GM23338 (cell line): ENCODE measurements around the gene PSEN2. TPM values are rescaled to one million over a fixed set of nuclear protein-coding genes. Genes with fewer than 3 reads are reported as not detected.

Experiments
- ATAC-seq: fragments of 200-7000 bp; cut with Tn5 transposase; 3 replicates; pipeline ENCODE4 v1.9.1; 2020
- DNase-seq: peaks from one replicate; pipeline ENCODE4 v3.0.0-alpha.2; 2015; ENCODE audit warnings: low spot score
- H2AFZ ChIP-seq: fragments of 200-600 bp; sonication (generic); 2 replicates; pipeline ENCODE4 v1.8.0; 2016; ENCODE audit warnings: antibody characterized with exemption, mild to moderate bottlenecking, moderate library complexity
- H3F3A ChIP-seq: fragments of 200-600 bp; sonication (generic); replicated peaks from 2 replicates; pipeline ENCODE4 v1.8.0; 2017; ENCODE audit warnings: antibody characterized with exemption, mixed run types, low read depth
- H3K27ac ChIP-seq: fragments of 200-600 bp; sonication (generic); 2 replicates; pipeline ENCODE4 v1.6.1; 2016; ENCODE audit warnings: low read depth
- H3K27me3 ChIP-seq: fragments of 200-600 bp; sonication (generic); 2 replicates; pipeline ENCODE4 v1.8.0; 2016; ENCODE audit warnings: mild to moderate bottlenecking, mixed run types, moderate library complexity; ENCODE audit not compliant: insufficient read depth
- H3K36me3 ChIP-seq: fragments of 200-600 bp; sonication (generic); 2 replicates; pipeline ENCODE4 v1.8.0; 2016; ENCODE audit warnings: mild to moderate bottlenecking; ENCODE audit not compliant: insufficient read depth
- H3K4me1 ChIP-seq: fragments of 200-600 bp; sonication (generic); 2 replicates; pipeline ENCODE4 v1.8.0; 2016; ENCODE audit warnings: mild to moderate bottlenecking, moderate library complexity; ENCODE audit not compliant: insufficient read depth
- H3K4me2 ChIP-seq: fragments of 200-600 bp; sonication (generic); 2 replicates; pipeline ENCODE4 v1.7.1; 2017; ENCODE audit warnings: mixed run types
- H3K4me3 ChIP-seq: fragments of 200-600 bp; sonication (generic); 2 replicates; pipeline ENCODE4 v1.6.1; 2016; ENCODE audit warnings: mixed run types
- H3K79me2 ChIP-seq: fragments of 200-600 bp; sonication (generic); replicated peaks from 2 replicates; pipeline ENCODE4 v1.8.0; 2017; ENCODE audit warnings: mild to moderate bottlenecking; ENCODE audit not compliant: insufficient read depth
- H3K9me2 ChIP-seq: fragments of 200-600 bp; sonication (generic); 2 replicates; pipeline ENCODE4 v1.8.0; 2017; ENCODE audit not compliant: insufficient read depth
- H4K20me1 ChIP-seq: fragments of 200-600 bp; sonication (generic); replicated peaks from 2 replicates; pipeline ENCODE4 v1.8.0; 2017; ENCODE audit warnings: mild to moderate bottlenecking; ENCODE audit not compliant: insufficient read depth
- H3K27ac Mint-ChIP-seq: 2 replicates; pipeline ENCODE4 v1.8.0; 2020; ENCODE audit warnings: inconsistent platforms, mild to moderate bottlenecking, moderate library complexity, mixed read lengths
- H3K27me3 Mint-ChIP-seq: 3 replicates; pipeline ENCODE4 v1.8.0; 2022; ENCODE audit warnings: low read depth, mild to moderate bottlenecking, moderate library complexity, mixed read lengths, inconsistent platforms; ENCODE audit not compliant: insufficient read depth, poor library complexity
- H3K36me3 Mint-ChIP-seq: 3 replicates; pipeline ENCODE4 v1.8.0; 2021; ENCODE audit warnings: low read depth, mild to moderate bottlenecking, inconsistent platforms, moderate library complexity, mixed read lengths
- H3K4me1 Mint-ChIP-seq: 3 replicates; pipeline ENCODE4 v1.8.0; 2020; ENCODE audit warnings: mild to moderate bottlenecking, inconsistent platforms, mixed read lengths
- H3K4me3 Mint-ChIP-seq: 3 replicates; pipeline ENCODE4 v1.8.0; 2021; ENCODE audit warnings: moderate library complexity, mild to moderate bottlenecking, inconsistent platforms, mixed read lengths
- H3K9me3 Mint-ChIP-seq: 3 replicates; pipeline ENCODE4 v1.8.0; 2020; ENCODE audit warnings: moderate library complexity, mild to moderate bottlenecking, inconsistent platforms, mixed read lengths
- CREB1 ChIP-seq: fragments of 250-450 bp; sonication (Bioruptor Pico); IDR thresholded peaks from 2 replicates; pipeline ENCODE4 v1.5.0; 2020; ENCODE audit warnings: low read depth, mild to moderate bottlenecking, moderate library complexity
- EZH2phosphoT487 ChIP-seq: fragments of 200-600 bp; sonication (generic); IDR thresholded peaks from one replicate; pipeline ENCODE4 v1.8.1; 2018; ENCODE audit warnings: antibody characterized with exemption; ENCODE audit not compliant: unreplicated experiment
- JUNB ChIP-seq: IDR thresholded peaks from one replicate; pipeline ENCODE4 v1.6.1; 2016; ENCODE audit warnings: antibody characterized with exemption; ENCODE audit not compliant: unreplicated experiment
- POLR2AphosphoS5 ChIP-seq: IDR thresholded peaks from 2 replicates; pipeline ENCODE4 v1.6.1; 2016; ENCODE audit warnings: antibody characterized with exemption, low read depth
- STAT1 ChIP-seq: IDR thresholded peaks from one replicate; pipeline ENCODE4 v1.6.1; 2016; ENCODE audit warnings: antibody characterized with exemption; ENCODE audit not compliant: unreplicated experiment
- ZNF114 ChIP-seq: fragments of 250-450 bp; sonication (Bioruptor Pico); IDR thresholded peaks from 2 replicates; pipeline ENCODE4 v1.5.0; 2020; ENCODE audit warnings: mild to moderate bottlenecking, moderate library complexity
- ZNF331 ChIP-seq: fragments of 250-450 bp; sonication (Bioruptor Pico); IDR thresholded peaks from 2 replicates; pipeline ENCODE4 v1.5.0; 2020; ENCODE audit warnings: low read depth, mild to moderate bottlenecking, moderate library complexity
- long read RNA-seq: library from polyadenylated mRNA; unstranded; transcript quantifications from one replicate; pipeline ENCODE4 v2.0.0, GENCODE V29; 2020; ENCODE audit not compliant: unreplicated experiment
- polyA plus RNA-seq: library from polyadenylated mRNA; unstranded; fragments of >200 nt; fragmentation: Nextera tagmentation; extraction: Ambion mirVana; gene quantifications from 2 replicates; pipeline ENCODE4 v1.2.1, GENCODE V29; 2016
- total RNA-seq: library from RNA; depleted of rRNA; stranded (reverse); fragments of >200 nt; shearing (Covaris generic); gene quantifications from 2 replicates; pipeline ENCODE4 v1.2.3, GENCODE V29; 2014; rRNA removed
- TF ChIP-seq, protein P1 (sequence below): IDR thresholded peaks from one replicate; pipeline ENCODE4 v1.6.1; 2018; ENCODE audit warnings: antibody characterized with exemption; ENCODE audit not compliant: unreplicated experiment
- TF ChIP-seq, protein P2 (sequence below), 2 experiments: fragments of 200-600 bp in 1 of 2; sonication (generic) in 1 of 2; conservative IDR thresholded peaks; 2 replicates each; pipeline versions ENCODE4 v1.5.1 to v1.6.1; 2016 to 2017; ENCODE audit warnings: antibody characterized with exemption in 2 of 2, low read depth in 2 of 2, mild to moderate bottlenecking in 2 of 2, moderate library complexity in 1 of 2

Gene PSEN2
- 16.0 and 22.1 TPM in 2 replicates for total RNA-seq
- polyA plus RNA-seq = 9.6 and 10.0 TPM in 2 replicates
- long read RNA-seq, transcript PSEN2-202 (13 exons, 2,306 nt) = major isoform, 6 of 20 reads
- long read RNA-seq, partial matches to known transcripts = 6 of 20 reads
- long read RNA-seq, other reads (novel, unspliced or antisense) = 5 of 20 reads

DNA sequence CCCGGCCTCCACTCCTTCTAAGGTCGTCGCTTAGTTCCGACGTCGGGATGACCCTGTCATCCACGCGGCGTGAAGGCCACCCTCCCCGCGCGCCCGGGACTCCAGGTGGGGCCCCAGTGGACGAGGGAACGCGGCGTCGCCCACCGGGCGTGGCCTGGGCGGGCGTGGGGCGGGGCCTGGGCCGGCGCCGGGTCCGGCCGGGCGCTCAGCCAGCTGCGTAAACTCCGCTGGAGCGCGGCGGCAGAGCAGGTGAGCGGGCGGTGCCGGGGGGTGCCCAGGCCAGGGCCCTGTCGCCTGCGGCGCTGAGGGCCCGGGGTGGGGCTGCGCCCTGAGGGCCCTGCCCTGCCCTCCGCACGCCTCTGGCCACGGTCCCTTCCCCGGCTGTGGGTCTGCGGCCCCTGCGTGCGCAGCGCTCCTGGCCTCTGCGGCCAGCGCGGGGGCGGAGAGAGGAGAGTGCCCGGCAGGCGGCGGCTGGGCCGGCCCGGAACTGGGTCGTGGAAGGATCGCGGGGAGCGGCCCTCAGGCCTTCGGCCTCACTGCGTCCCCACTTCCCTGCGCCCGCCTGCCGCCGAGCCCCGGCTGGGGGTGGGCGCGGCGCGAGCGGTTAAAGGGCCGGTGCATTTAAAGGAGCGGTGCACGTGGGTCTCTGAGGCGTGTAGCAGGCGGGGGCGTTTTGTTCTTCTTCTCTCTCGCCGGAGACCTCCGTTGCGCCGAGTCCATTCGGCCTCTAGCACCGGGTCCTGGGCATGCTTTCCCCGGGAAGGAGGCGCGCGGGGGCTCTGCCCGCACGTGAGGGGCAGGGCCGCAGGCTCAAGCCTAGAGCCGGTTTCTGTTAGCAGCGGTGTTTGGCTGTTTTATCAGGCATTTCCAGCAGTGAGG is at the start of gene PSEN2:
PSEN2 (plus strand) TSS at position 216 of the 879 bp plus-strand sequence. CDS start 11,292 bp downstream, outside the sequence.
- Histone ChIP-seq H3K36me3 (no peaks in the 10 kb centered on the region), H3K27ac (no peak within 1 kb of the TSS), H3K4me3 (peak within 1 kb of the TSS; percentile 75), H3K4me1 (peaks cover 39% of the 10 kb centered on the region), H3K4me2 (peak within 1 kb of the TSS; percentile 92), H3K79me2 (no peaks in the 10 kb centered on the region), H3K27me3 (peaks cover 23% of the 10 kb centered on the region), H4K20me1 (0 out of 2 replicates have a peak, but pooled peaks cover 7% of the 10 kb centered on the region), H3K9me2 (no peaks in the 10 kb centered on the region), H3F3A (0 out of 2 replicates have a peak, but pooled peaks cover 6% of the 10 kb centered on the region), H2AFZ (peak within 1 kb of the TSS; percentile 97)
- Mint-ChIP-seq H3K4me3 (peak within 1 kb of the TSS; percentile 80), H3K9me3 (no peaks in the 10 kb centered on the region), H3K4me1 (peaks cover 41% of the 10 kb centered on the region), H3K27ac (no peak within 1 kb of the TSS; the same call in 1 of the 2 replicates), H3K27me3 (peaks cover 15% of the 10 kb centered on the region), H3K36me3 (no peaks in the 10 kb centered on the region; the same call in 2 of the 3 replicates)
- TF ChIP-seq JUNB (no peak), STAT1 (no peak), CREB1 (CRISPR knock-in tag) (peak; percentile 36), ZNF331 (CRISPR knock-in tag) (no peak), ZNF114 (no peak), POLR2AphosphoS5 (peak; percentile 67)
- TF ChIP-seq, protein P1, sequence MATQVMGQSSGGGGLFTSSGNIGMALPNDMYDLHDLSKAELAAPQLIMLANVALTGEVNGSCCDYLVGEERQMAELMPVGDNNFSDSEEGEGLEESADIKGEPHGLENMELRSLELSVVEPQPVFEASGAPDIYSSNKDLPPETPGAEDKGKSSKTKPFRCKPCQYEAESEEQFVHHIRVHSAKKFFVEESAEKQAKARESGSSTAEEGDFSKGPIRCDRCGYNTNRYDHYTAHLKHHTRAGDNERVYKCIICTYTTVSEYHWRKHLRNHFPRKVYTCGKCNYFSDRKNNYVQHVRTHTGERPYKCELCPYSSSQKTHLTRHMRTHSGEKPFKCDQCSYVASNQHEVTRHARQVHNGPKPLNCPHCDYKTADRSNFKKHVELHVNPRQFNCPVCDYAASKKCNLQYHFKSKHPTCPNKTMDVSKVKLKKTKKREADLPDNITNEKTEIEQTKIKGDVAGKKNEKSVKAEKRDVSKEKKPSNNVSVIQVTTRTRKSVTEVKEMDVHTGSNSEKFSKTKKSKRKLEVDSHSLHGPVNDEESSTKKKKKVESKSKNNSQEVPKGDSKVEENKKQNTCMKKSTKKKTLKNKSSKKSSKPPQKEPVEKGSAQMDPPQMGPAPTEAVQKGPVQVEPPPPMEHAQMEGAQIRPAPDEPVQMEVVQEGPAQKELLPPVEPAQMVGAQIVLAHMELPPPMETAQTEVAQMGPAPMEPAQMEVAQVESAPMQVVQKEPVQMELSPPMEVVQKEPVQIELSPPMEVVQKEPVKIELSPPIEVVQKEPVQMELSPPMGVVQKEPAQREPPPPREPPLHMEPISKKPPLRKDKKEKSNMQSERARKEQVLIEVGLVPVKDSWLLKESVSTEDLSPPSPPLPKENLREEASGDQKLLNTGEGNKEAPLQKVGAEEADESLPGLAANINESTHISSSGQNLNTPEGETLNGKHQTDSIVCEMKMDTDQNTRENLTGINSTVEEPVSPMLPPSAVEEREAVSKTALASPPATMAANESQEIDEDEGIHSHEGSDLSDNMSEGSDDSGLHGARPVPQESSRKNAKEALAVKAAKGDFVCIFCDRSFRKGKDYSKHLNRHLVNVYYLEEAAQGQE = no peak
- peak; percentile 84 for ATAC-seq
- peak; percentile 69 for DNase-seq

DNA sequence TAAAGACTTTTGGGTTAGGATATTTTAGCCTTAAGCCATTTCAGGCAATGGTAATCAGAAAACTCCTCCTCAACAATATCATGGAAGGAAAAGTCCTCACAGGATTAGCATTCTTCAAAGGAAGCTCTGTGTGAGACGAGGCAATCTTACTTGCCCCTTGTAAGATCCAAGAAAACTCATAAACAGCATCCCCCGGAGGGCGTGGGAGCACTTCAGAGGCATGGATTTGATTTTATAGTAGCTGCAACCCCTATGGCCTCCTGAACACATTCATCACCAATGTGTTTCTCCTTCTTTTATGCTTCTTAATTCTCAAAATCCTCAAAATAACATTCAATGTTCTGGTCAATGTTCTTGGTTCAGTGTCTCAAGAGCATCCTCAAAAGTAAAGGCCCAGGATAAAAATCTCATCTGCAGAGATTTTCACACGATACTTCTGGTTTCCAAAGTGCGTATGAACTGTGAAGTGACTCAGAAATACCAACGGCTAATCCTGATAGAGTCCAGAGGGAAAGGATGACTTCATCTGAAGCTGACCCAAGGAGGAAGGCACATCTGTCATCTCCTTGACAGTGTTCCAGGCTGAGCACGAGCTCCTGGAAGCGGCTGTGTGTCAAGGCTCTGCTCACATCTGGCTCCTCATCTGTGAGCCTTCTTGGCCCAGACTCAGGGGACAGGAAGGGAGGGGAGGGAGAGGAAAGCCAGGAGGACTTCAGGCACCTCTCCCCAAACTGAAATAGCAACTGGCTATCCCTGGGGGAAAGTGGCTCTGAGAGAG is 49.3 kb upstream of the PSEN2 start:
- no peak for ATAC-seq
- TF ChIP-seq EZH2phosphoT487 (no peak), STAT1 (no peak)
- TF ChIP-seq, protein P1 = no peak
- TF ChIP-seq, protein P2, sequence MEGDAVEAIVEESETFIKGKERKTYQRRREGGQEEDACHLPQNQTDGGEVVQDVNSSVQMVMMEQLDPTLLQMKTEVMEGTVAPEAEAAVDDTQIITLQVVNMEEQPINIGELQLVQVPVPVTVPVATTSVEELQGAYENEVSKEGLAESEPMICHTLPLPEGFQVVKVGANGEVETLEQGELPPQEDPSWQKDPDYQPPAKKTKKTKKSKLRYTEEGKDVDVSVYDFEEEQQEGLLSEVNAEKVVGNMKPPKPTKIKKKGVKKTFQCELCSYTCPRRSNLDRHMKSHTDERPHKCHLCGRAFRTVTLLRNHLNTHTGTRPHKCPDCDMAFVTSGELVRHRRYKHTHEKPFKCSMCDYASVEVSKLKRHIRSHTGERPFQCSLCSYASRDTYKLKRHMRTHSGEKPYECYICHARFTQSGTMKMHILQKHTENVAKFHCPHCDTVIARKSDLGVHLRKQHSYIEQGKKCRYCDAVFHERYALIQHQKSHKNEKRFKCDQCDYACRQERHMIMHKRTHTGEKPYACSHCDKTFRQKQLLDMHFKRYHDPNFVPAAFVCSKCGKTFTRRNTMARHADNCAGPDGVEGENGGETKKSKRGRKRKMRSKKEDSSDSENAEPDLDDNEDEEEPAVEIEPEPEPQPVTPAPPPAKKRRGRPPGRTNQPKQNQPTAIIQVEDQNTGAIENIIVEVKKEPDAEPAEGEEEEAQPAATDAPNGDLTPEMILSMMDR (conservative IDR thresholded peaks at IDR 0.05; ENCODE audit: low read depth in 2 of 2) = 0 out of 4 replicates have a peak, but pooled peaks of 1 of the 2 experiments have one; percentile 4
- Histone ChIP-seq H3K9me2 (no peaks in the 10 kb centered on the region), H3K79me2 (no peaks in the 10 kb centered on the region), H4K20me1 (no peaks in the 10 kb centered on the region), H3K27ac (no peak overlapping the region), H3K36me3 (no peaks in the 10 kb centered on the region), H3F3A (no peaks in the 10 kb centered on the region), H3K4me1 (no peaks in the 10 kb centered on the region), H3K4me2 (no peak overlapping the region), H3K27me3 (no peaks in the 10 kb centered on the region), H2AFZ (no peak overlapping the region), H3K4me3 (no peak overlapping the region)
- H3K36me3 Mint-ChIP-seq = no peaks in the 10 kb centered on the region; the same call in 2 of the 3 replicates
- no peak overlapping the region for H3K4me3 Mint-ChIP-seq
- no peaks in the 10 kb centered on the region for H3K9me3 Mint-ChIP-seq
- H3K27ac Mint-ChIP-seq = no peak overlapping the region
- peaks cover 4% of the 10 kb centered on the region for H3K27me3 Mint-ChIP-seq
- no peak for DNase-seq
- H3K4me1 Mint-ChIP-seq = no peaks in the 10 kb centered on the region
